HepG2 (cell line): ENCODE results near the gene PFDN5. TPM values are rescaled to one million over a fixed set of nuclear protein-coding genes. Genes with fewer than 3 reads are reported as not detected.
"Not testable (repeated sequence)": the region's sequence is repeated elsewhere in the genome, so short reads cannot be mapped to it uniquely, and the experiment has no call there.

Source experiments
- ATAC-seq: fragments of 200-7000 bp; cut with Tn5 transposase; 3 replicates; pipeline ENCODE4 v1.9.1; 2020; ENCODE audit warnings: mild to moderate bottlenecking, moderate library complexity
- BruUV-seq: library from RNA; stranded (reverse); fragments of 400-500 nt; replicated peaks from 2 replicates; lab custom pipeline; 2021; lab: Mats Ljungman, UMichigan
- CTCF ChIA-PET: fragments of 300-600 bp; formaldehyde crosslinking; extraction: SDS; loops from one replicate; lab custom pipeline; 2021; ENCODE audit warnings: low total read pairs, inconsistent platforms, low intra/inter-chr PET ratio; lab: Yijun Ruan, JAX
- POLR2A ChIA-PET: fragments of 350-600 bp; sonication (Branson Sonifier 250); formaldehyde crosslinking; loops from one replicate; lab custom pipeline; 2020; ENCODE audit warnings: antibody characterized with exemption, inconsistent platforms; lab: Yijun Ruan, JAX
- DNase-seq: peaks from one replicate; pipeline ENCODE4 v3.0.0-alpha.2; 2015; ENCODE audit warnings: low spot score
- FAIRE-seq: peaks from 3 replicates; lab custom pipeline; 2011; peaks lifted over from hg19 to GRCh38; lab: Jason Lieb, UNC
- H2AFZ ChIP-seq: one replicate; pipeline ENCODE4 v1.6.1; 2011; ENCODE audit warnings: low read length, inconsistent platforms
- H3K27ac ChIP-seq: fragments of 300-600 bp; 3 replicates; pipeline ENCODE4 v1.8.0; 2011; ENCODE audit warnings: mixed run types, mild to moderate bottlenecking, mixed read lengths, low read length, inconsistent platforms; ENCODE audit not compliant: insufficient read depth; ENCODE audit errors: extremely low read length
- H3K27me3 ChIP-seq, 2 experiments: fragments of 200-600 bp in 1 of 2; 2 replicates in 1 of 2; 3 replicates in 1 of 2; pipeline versions ENCODE4 v1.6.0 to v1.8.0; 2011; ENCODE audit warnings: low read length in 2 of 2, mild to moderate bottlenecking in 2 of 2, moderate library complexity in 2 of 2, inconsistent platforms in 1 of 2; ENCODE audit not compliant: insufficient read depth in 2 of 2, control insufficient read depth in 1 of 2
- H3K36me3 ChIP-seq, 2 experiments: fragments of 200-600 bp in 1 of 2; replicated peaks in 1 of 2; 2 replicates in 1 of 2; 3 replicates in 1 of 2; pipeline versions ENCODE4 v1.5.1 to v1.8.0; 2011; ENCODE audit warnings: low read length in 2 of 2, inconsistent platforms in 1 of 2; ENCODE audit not compliant: insufficient read depth in 2 of 2, control insufficient read depth in 1 of 2
- H3K4me1 ChIP-seq: 2 replicates; pipeline ENCODE4 v1.5.1; 2012; ENCODE audit warnings: low read length, inconsistent platforms; ENCODE audit not compliant: insufficient read depth
- H3K4me2 ChIP-seq: 2 replicates; pipeline ENCODE4 v1.6.0; 2011; ENCODE audit warnings: low read depth, low read length, inconsistent platforms
- H3K4me3 ChIP-seq, 3 experiments: fragments of 200-600 bp in 1 of 3; sonication (generic), shearing (Covaris generic) in 1 of 3; replicated peaks in 1 of 3; 2 replicates each; pipeline ENCODE4 v1.5.1; 2011 to 2016; ENCODE audit warnings: low read length in 3 of 3, inconsistent platforms in 2 of 3, low read depth in 2 of 3, mild to moderate bottlenecking in 2 of 3, control low read depth in 1 of 3, mixed read lengths in 1 of 3; ENCODE audit not compliant: insufficient read depth in 1 of 3
- H3K79me2 ChIP-seq: one replicate; pipeline ENCODE4 v1.6.1; 2011; ENCODE audit warnings: low read length, inconsistent platforms; ENCODE audit not compliant: insufficient read depth
- H3K9ac ChIP-seq: 2 replicates; pipeline ENCODE4 v1.6.0; 2011; ENCODE audit warnings: mild to moderate bottlenecking, low read depth, low read length, inconsistent platforms; ENCODE audit not compliant: insufficient read depth
- H3K9me3 ChIP-seq: 2 replicates; pipeline ENCODE4 v1.5.1; 2012; ENCODE audit warnings: mild to moderate bottlenecking, low read length
- H4K20me1 ChIP-seq: 2 replicates; pipeline ENCODE4 v1.6.0; 2011; ENCODE audit warnings: inconsistent platforms, mild to moderate bottlenecking, low read length, moderate library complexity; ENCODE audit not compliant: insufficient read depth
- CEBPB ChIP-seq: IDR thresholded peaks from 2 replicates; pipeline ENCODE4 v1.6.1; 2011; ENCODE audit warnings: low read depth, low read length, improper control_type of control experiment, borderline replicate concordance
- MED1 ChIP-seq: sonication (generic); formaldehyde crosslinking; IDR thresholded peaks from 2 replicates; pipeline ENCODE4 v1.4.0; 2020; ENCODE audit warnings: missing genetic modification reagents
- ZNF576 ChIP-seq: sonication (generic); formaldehyde crosslinking; IDR thresholded peaks from 2 replicates; pipeline ENCODE4 v1.4.0; 2020; ENCODE audit warnings: mild to moderate bottlenecking, missing genetic modification reagents
- WGBS: methylation state at CpG from one replicate; pipeline ENCODE4 v1.1.6; 2017; ENCODE audit warnings: low lambda C conversion rate; 5-methylcytosine and 5-hydroxymethylcytosine counted together
- in situ Hi-C: cut with HindIII; loops from 2 replicates; pipeline ENCODE4 v1.10.0; 2017; ENCODE audit warnings: low pct_unique_long_range_greater_than_20kb; ENCODE audit not compliant: extremely low pct_ligation_motif_present
- intact Hi-C: fragments of 100-400 bp; cut with micrococcal nuclease; formaldehyde crosslinking; loops from one replicate; pipeline ENCODE4 v1.10.0; 2022; ENCODE audit not compliant: unreplicated experiment
- polyA plus RNA-seq, 8 experiments: library from polyadenylated mRNA; depleted of rRNA in 3 of 8; stranded (reverse) in 7 of 8; unstranded in 1 of 8; fragments of >200 nt; fragmentation: Illumina TruSeq in 4 of 8; extraction: Trizol in 4 of 8; gene quantifications; 2 replicates each; pipeline versions ENCODE4 v1.2.1 to v1.2.3, GENCODE V29; 2011 to 2016; ENCODE audit warnings: low read depth in 4 of 8, missing spikeins in 1 of 8, mixed read lengths in 1 of 8; ENCODE audit not compliant: insufficient read depth in 1 of 8
- total RNA-seq, 5 experiments: library from RNA; depleted of rRNA; stranded (reverse); fragments of >200 nt; fragmentation: Illumina TruSeq; extraction: Trizol; gene quantifications; 2 replicates each; pipeline ENCODE4 v1.2.3, GENCODE V29; 2016; ENCODE audit warnings: low read depth in 1 of 5

Gene PFDN5
- total and polyA plus RNA-seq, 2 of the 13 experiments (the other 11 are each of a cell fraction or from before 2014, with no cell fraction given), result 449 to 462 TPM

GRCh38 chr12:53295891-53296219 lies 513 bp downstream of the PFDN5 start (continued):
- TF ChIP-seq ZNF576, result 0 out of 2 replicates have a peak, but pooled peaks have one; percentile 59

GRCh38 chr12:53297106-53297505 lies 1.8 kb downstream of the PFDN5 start:
- H2AFZ ChIP-seq, DNase-seq, H3K9ac ChIP-seq, ATAC-seq, FAIRE-seq, BruUV-seq, H3K9me3 ChIP-seq, in situ Hi-C loops, H4K20me1 ChIP-seq, H3K4me2 ChIP-seq, CTCF ChIA-PET, H3K27me3 ChIP-seq, H3K27ac ChIP-seq, H3K4me3 ChIP-seq: not testable (repeated sequence)
- POLR2A ChIA-PET, result interaction anchor here (0.6 to 3.2 kb wide), 2 partner anchors 24 to 26 kb away, joined by 3 to 58 read pairs; partner anchors contain the start of gene AAAS
- Histone ChIP-seq H3K79me2 (peaks cover 39% of the 10 kb centered on the region), H3K4me1 (peaks cover 59% of the 10 kb centered on the region), H3K36me3 (peaks cover 8 to 18% of the 10 kb centered on the region in 2 experiments)
- intact Hi-C loops, result loop anchor here (5.0 kb wide), 1 partner anchor 75 kb away; no protein-coding TSS in a partner anchor
- WGBS, result over 99% methylated on average over 10 of the region's 10 CpGs

GRCh38 chr12:53298164-53298563 lies 2.8 kb downstream of the PFDN5 start:
- H2AFZ ChIP-seq, result no peak overlapping the region
- CTCF ChIA-PET, result no interaction called here
- H3K4me2 ChIP-seq, result no peak overlapping the region
- no TSS peak for BruUV-seq
- WGBS, result 84% methylated on average over 5 of the region's 5 CpGs
- FAIRE-seq, result no peak
- H3K27ac ChIP-seq, result no peak overlapping the region
- H3K36me3 ChIP-seq, result peaks cover 2 to 20% of the 10 kb centered on the region in 2 experiments; a peak in 4 of 5 replicates
- H3K9ac ChIP-seq, result no peak overlapping the region
- POLR2A ChIA-PET, result interaction anchor here (1.7 to 3.2 kb wide), 2 partner anchors 23 to 219 kb away, joined by 9 to 58 read pairs; partner anchors contain the start of genes AAAS and SPRYD3
- no peak for ATAC-seq
- no peak overlapping the region for H3K4me3 ChIP-seq
- intact Hi-C loops, result loop anchor here (5.0 kb wide), 1 partner anchor 76 kb away; no protein-coding TSS in a partner anchor
- peaks cover 69% of the 10 kb centered on the region for H3K4me1 ChIP-seq
- H3K79me2 ChIP-seq, result peaks cover 39% of the 10 kb centered on the region
- peaks cover 0 to 4% of the 10 kb centered on the region in 2 experiments; a peak in 1 of 5 replicates for H3K27me3 ChIP-seq
- no peak for DNase-seq
- H3K9me3 ChIP-seq, result no peaks in the 10 kb centered on the region
- TF ChIP-seq MED1 (CRISPR knock-in tag) (no peak), CEBPB (peak; percentile 52; the same call in 1 of the 2 replicates)
- in situ Hi-C loops, result no loop called here
- no peaks in the 10 kb centered on the region for H4K20me1 ChIP-seq
